ENCODE results near the gene PLXNA4. TPM values are rescaled to one million over a fixed set of nuclear protein-coding genes. Genes with fewer than 3 reads are reported as not detected.

PLXNA4 gene
- total RNA-seq, 1 donor from 2014 or later, result 21.7 TPM

DNA sequence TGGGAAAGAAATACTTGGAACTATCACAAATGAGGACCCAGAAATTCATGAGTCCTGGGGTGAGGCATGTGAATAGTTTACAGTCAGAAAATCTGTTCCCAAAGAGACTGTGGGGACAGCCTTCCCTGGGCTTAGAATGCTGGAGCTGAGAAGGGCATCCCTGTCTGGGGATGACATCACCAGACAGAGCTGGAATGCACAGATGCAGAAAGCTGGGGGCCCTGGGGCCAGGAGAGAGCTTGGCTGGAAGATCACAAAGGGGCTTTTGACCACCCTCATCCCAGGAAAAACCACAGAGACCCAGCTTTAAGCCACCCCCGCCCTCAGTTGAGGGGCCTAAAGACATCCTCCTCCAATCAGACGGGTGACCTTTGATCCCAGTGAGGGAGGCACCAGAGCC, 264.5 kb downstream of the PLXNA4 start:
- peaks cover 5% of the 10 kb centered on the region for H3K27me3 Mint-ChIP-seq (ENCODE audit: low read depth)
- TF ChIP-seq, protein P1, sequence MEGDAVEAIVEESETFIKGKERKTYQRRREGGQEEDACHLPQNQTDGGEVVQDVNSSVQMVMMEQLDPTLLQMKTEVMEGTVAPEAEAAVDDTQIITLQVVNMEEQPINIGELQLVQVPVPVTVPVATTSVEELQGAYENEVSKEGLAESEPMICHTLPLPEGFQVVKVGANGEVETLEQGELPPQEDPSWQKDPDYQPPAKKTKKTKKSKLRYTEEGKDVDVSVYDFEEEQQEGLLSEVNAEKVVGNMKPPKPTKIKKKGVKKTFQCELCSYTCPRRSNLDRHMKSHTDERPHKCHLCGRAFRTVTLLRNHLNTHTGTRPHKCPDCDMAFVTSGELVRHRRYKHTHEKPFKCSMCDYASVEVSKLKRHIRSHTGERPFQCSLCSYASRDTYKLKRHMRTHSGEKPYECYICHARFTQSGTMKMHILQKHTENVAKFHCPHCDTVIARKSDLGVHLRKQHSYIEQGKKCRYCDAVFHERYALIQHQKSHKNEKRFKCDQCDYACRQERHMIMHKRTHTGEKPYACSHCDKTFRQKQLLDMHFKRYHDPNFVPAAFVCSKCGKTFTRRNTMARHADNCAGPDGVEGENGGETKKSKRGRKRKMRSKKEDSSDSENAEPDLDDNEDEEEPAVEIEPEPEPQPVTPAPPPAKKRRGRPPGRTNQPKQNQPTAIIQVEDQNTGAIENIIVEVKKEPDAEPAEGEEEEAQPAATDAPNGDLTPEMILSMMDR (conservative IDR thresholded peaks at IDR 0.05), result no peak
- peaks cover 5% of the 10 kb centered on the region for H3K9me3 Mint-ChIP-seq
- H3K4me3 Mint-ChIP-seq, result peak overlapping the region; percentile 16
- H3K36me3 Mint-ChIP-seq (ENCODE audit: low read depth), result peaks cover 1% of the 10 kb centered on the region
- peak overlapping the region; percentile 85 for H3K27ac Mint-ChIP-seq (ENCODE audit: unreplicated experiment)
- H3K4me1 Mint-ChIP-seq, result peaks cover 52% of the 10 kb centered on the region
- peak; percentile 49 for DNase-seq (ENCODE audit: low read depth, low spot score)

- Mint-ChIP-seq H3K4me1 (peaks cover 40% of the 10 kb centered on the region), H3K4me3 (peak overlapping the region; percentile 5), H3K9me3 (no peaks in the 10 kb centered on the region), H3K36me3 (ENCODE audit: low read depth) (no peaks in the 10 kb centered on the region), H3K27ac (ENCODE audit: unreplicated experiment) (peak overlapping the region; percentile 28), H3K27me3 (ENCODE audit: low read depth) (no peaks in the 10 kb centered on the region)
- TF ChIP-seq, protein P1 (conservative IDR thresholded peaks at IDR 0.05), result no peak
- DNase-seq (ENCODE audit: low read depth, low spot score), result no peak
Observed at GRCh38 chr7:132309102-132309805, 267.0 kb downstream of the PLXNA4 start.

DNA sequence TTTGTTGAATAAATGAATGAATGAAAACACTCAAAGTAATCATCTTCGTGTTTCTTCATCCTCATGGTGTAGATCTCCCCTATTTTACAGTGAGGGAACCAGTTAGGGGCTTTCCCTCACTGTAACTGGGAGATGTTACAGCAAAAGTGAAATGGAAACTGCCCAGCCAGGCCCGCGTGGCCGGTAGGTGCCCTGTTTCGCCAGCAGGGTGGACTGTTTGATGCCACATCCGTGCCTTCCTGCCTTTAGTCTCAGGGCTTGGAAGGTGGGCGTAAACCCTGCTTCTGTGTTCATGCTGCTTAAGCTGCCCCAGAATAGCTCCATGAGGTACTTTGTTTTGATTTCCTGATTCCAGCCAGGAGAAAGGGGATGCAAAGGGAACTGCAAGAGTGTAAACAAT, 268.8 kb downstream of the PLXNA4 start:
- Mint-ChIP-seq H3K4me1 (peaks cover 27% of the 10 kb centered on the region), H3K9me3 (no peaks in the 10 kb centered on the region), H3K27ac (ENCODE audit: unreplicated experiment) (no peak overlapping the region), H3K36me3 (ENCODE audit: low read depth) (no peaks in the 10 kb centered on the region), H3K4me3 (no peak overlapping the region), H3K27me3 (ENCODE audit: low read depth) (no peaks in the 10 kb centered on the region)
- TF ChIP-seq, protein P1 (conservative IDR thresholded peaks at IDR 0.05), result no peak
- DNase-seq (ENCODE audit: low read depth, low spot score), result no peak

- H3K27ac Mint-ChIP-seq (ENCODE audit: unreplicated experiment), result no peak overlapping the region
- TF ChIP-seq, protein P1 (conservative IDR thresholded peaks at IDR 0.05), result no peak
- peaks cover 12% of the 10 kb centered on the region for H3K4me1 Mint-ChIP-seq
- DNase-seq (ENCODE audit: low read depth, low spot score), result no peak
- no peaks in the 10 kb centered on the region for H3K9me3 Mint-ChIP-seq
- no peaks in the 10 kb centered on the region for H3K27me3 Mint-ChIP-seq (ENCODE audit: low read depth)
- H3K36me3 Mint-ChIP-seq (ENCODE audit: low read depth), result no peaks in the 10 kb centered on the region
- H3K4me3 Mint-ChIP-seq, result no peak overlapping the region
Observed at GRCh38 chr7:132300599-132301277, 275.5 kb downstream of the PLXNA4 start.

DNA sequence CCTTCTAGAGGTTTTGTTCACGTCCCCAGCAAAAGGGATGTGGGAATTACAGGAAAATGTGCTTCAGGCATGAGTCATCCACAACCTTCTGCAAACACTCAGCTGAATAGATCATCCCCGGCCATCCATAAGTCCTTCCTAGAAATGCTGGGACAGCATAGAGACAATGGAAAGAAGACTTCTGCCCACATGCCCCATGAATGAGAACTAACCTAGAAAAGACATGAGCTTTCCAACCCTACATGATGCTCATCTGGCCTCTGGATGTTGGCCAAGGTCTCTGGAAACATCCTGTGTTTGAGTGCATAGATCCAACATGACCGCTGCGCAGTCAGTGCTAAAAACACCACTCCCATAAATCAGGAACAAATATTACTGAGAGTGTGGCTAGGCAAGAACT, 277.5 kb downstream of the PLXNA4 start:
- no peaks in the 10 kb centered on the region for H3K9me3 Mint-ChIP-seq
- H3K27me3 Mint-ChIP-seq (ENCODE audit: low read depth), result no peaks in the 10 kb centered on the region
- no peaks in the 10 kb centered on the region for H3K36me3 Mint-ChIP-seq (ENCODE audit: low read depth)
- no peak overlapping the region for H3K4me3 Mint-ChIP-seq
- DNase-seq (ENCODE audit: low read depth, low spot score), result no peak
- TF ChIP-seq, protein P1 (conservative IDR thresholded peaks at IDR 0.05), result no peak
- peaks cover 12% of the 10 kb centered on the region for H3K4me1 Mint-ChIP-seq
- no peak overlapping the region for H3K27ac Mint-ChIP-seq (ENCODE audit: unreplicated experiment)
